ENCODE measurements around the gene PRPF38B. TPM values are rescaled to one million over a fixed set of nuclear protein-coding genes. Genes with fewer than 3 reads are reported as not detected.

PRPF38B gene
- polyA plus RNA-seq, 3 donors = 19.3 to 22.9 (median 21.7) TPM

GRCh38 chr1:108747898-108748297 is 55.8 kb downstream of the PRPF38B start:
- H3K27ac ChIP-seq (ENCODE audit: low read depth, low read length) = no peak overlapping the region
- WGBS, 3 donors = 63 to 71% (median 68%) methylated on average over 3 of the region's 3 CpGs

- H3K27ac ChIP-seq (ENCODE audit: low read depth, low read length) = no peak overlapping the region
- 57 to 88% (median 85%) methylated on average over 4 of the region's 4 CpGs for WGBS, 3 donors
These were observed 57.0 kb downstream of the PRPF38B start for GRCh38 chr1:108749081-108749480.

GRCh38 chr1:108750476-108751181 is 58.5 kb downstream of the PRPF38B start:
- no peak overlapping the region for H3K27ac ChIP-seq (ENCODE audit: low read depth, low read length)
- 80 to 89% (median 88%) methylated on average over 1 of the region's 1 CpG for WGBS, 3 donors

Other genes with a start within 250 kb of the PRPF38B start
- gene NBPF6, start 242.0 kb upstream of the PRPF38B start, polyA plus RNA-seq = not detected
- gene EEIG2, start 132.2 kb upstream of the PRPF38B start, polyA plus RNA-seq = 10 to 100 TPM in 1 of 3 donors, 1 to 10 TPM in 2; 1.8 to 17.5 (median 4.1) TPM
- gene HENMT1, start 31.2 kb upstream of the PRPF38B start, polyA plus RNA-seq = 1 to 10 TPM; 1.6 to 7.2 (median 5.4) TPM
- gene FNDC7, start 20.6 kb downstream of the PRPF38B start, polyA plus RNA-seq = not detected
- gene STXBP3, start 54.4 kb downstream of the PRPF38B start, polyA plus RNA-seq = 10 to 100 TPM; 15.9 to 27.4 (median 19.2) TPM
- under 1 TPM in 2 of 3 donors, not detected in 1; 0.22 to 0.67 TPM for gene AKNAD1, start 164.8 kb downstream of the PRPF38B start, polyA plus RNA-seq
- gene GPSM2, start 184.7 kb downstream of the PRPF38B start, polyA plus RNA-seq = 1 to 10 TPM in 2 of 3 donors, under 1 TPM in 1; 0.26 to 7.4 (median 1.9) TPM